ENCODE results near the gene ZNF254.

ZNF254 gene

GRCh38 chr19:24140591-24140990, 53.6 kb downstream of the ZNF254 start:
- TF ChIP-seq, protein P1, sequence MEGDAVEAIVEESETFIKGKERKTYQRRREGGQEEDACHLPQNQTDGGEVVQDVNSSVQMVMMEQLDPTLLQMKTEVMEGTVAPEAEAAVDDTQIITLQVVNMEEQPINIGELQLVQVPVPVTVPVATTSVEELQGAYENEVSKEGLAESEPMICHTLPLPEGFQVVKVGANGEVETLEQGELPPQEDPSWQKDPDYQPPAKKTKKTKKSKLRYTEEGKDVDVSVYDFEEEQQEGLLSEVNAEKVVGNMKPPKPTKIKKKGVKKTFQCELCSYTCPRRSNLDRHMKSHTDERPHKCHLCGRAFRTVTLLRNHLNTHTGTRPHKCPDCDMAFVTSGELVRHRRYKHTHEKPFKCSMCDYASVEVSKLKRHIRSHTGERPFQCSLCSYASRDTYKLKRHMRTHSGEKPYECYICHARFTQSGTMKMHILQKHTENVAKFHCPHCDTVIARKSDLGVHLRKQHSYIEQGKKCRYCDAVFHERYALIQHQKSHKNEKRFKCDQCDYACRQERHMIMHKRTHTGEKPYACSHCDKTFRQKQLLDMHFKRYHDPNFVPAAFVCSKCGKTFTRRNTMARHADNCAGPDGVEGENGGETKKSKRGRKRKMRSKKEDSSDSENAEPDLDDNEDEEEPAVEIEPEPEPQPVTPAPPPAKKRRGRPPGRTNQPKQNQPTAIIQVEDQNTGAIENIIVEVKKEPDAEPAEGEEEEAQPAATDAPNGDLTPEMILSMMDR (IDR thresholded peaks at IDR 0.05; ENCODE audit: low read depth, low read length, missing control alignments), result no peak
- no peak for DNase-seq (ENCODE audit: extremely low read depth, low read depth)
- no peak overlapping the region for H3K4me3 ChIP-seq (replicated peaks; ENCODE audit: low read depth, low read length)

DNA sequence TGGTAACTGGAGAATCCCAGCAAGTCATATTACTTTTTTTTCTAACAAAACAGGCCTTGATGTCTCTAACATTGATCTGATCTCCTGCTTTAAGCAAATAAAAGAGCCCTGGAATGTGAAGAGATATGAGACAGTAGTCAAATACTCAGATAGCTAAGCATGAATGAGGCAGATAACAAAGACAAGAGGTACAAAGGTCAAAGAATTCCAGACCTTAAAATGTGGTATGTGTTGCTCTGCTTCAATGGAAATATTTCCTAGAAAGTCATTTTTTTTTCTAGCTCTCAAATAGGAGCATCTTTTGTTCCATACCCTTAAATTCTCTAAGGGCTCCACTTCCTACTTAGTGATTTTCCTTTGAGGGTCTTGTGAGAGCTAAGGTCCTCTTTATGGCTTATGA, 54.6 kb downstream of the ZNF254 start:
- TF ChIP-seq, protein P1 (IDR thresholded peaks at IDR 0.05; ENCODE audit: low read depth, low read length, missing control alignments), result no peak
- H3K4me3 ChIP-seq (replicated peaks; ENCODE audit: low read depth, low read length), result no peak overlapping the region
- no peak for DNase-seq (ENCODE audit: extremely low read depth, low read depth)

GRCh38 chr19:24142771-24143170, 55.8 kb downstream of the ZNF254 start:
- TF ChIP-seq, protein P1 (IDR thresholded peaks at IDR 0.05; ENCODE audit: low read depth, low read length, missing control alignments), result no peak
- H3K4me3 ChIP-seq (replicated peaks; ENCODE audit: low read depth, low read length), result no peak overlapping the region

DNA sequence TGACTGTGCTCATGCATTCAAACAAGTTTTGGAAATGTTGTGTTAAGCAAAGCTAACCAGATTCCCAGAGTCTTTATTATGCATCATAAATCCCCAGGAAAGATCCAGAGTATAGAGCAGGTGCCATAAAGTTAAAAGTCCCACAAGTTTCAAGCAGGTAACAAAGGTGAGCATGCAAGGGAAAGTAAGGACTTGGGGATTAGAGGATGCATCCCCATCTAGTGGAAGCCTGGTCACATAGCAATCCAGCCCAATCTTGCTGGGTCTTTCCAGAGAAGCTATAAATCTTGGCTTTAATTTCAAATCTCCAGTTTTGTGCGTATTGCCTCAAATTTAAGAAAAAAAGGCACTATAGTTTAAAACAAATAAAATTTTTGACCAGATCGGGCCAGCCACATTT, 72.7 kb downstream of the ZNF254 start:
- no peak overlapping the region for H3K4me3 ChIP-seq (replicated peaks; ENCODE audit: low read depth, low read length)
- TF ChIP-seq, protein P1 (IDR thresholded peaks at IDR 0.05; ENCODE audit: low read depth, low read length, missing control alignments), result peak; percentile 35
- DNase-seq (ENCODE audit: extremely low read depth, low read depth), result no peak

More at GRCh38 chr19:24142771-24143170, 55.8 kb downstream of the ZNF254 start:
- DNase-seq (ENCODE audit: extremely low read depth, low read depth), result no peak

- TF ChIP-seq, protein P1 (IDR thresholded peaks at IDR 0.05; ENCODE audit: low read depth, low read length, missing control alignments), result no peak
- H3K4me3 ChIP-seq (replicated peaks; ENCODE audit: low read depth, low read length), result no peak overlapping the region
- no peak for DNase-seq (ENCODE audit: extremely low read depth, low read depth)
Measured at GRCh38 chr19:24166055-24166454, 79.1 kb downstream of the ZNF254 start.

- TF ChIP-seq, protein P1 (IDR thresholded peaks at IDR 0.05; ENCODE audit: low read depth, low read length, missing control alignments), result no peak
- H3K4me3 ChIP-seq (replicated peaks; ENCODE audit: low read depth, low read length), result no peak overlapping the region
- DNase-seq (ENCODE audit: extremely low read depth, low read depth), result no peak
Measured at GRCh38 chr19:24173882-24174281, 86.9 kb downstream of the ZNF254 start.

DNA sequence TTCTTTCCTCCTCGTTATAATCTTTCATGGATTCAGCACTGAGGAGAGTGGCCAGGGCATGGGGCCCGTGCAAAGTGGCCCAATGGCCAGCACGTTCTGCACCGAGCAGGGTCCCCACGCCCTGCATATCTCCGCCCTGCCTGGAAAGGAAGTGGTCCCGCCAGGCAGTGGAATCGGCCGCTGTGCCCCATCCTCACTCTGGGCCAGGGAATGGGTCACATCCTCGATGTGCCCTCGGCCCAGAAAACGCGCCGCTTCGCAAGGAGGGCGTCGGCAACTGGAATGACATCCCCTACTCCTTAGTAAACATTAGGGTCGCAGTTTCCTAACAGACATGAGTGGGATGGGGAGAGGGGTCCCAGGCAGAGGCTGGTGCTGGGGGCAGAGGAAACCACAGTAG, 90.7 kb downstream of the ZNF254 start:
- no peak for DNase-seq (ENCODE audit: extremely low read depth, low read depth)
- TF ChIP-seq, protein P1 (IDR thresholded peaks at IDR 0.05; ENCODE audit: low read depth, low read length, missing control alignments), result no peak

More for the DNA sequence above, 90.7 kb downstream of the ZNF254 start:
- no peak overlapping the region for H3K4me3 ChIP-seq (replicated peaks; ENCODE audit: low read depth, low read length)
